Endothelial cell of umbilical vein (primary cell): Measurements from ENCODE around the gene DGCR2. TPM values are rescaled to one million over a fixed set of nuclear protein-coding genes. Genes with fewer than 3 reads are reported as not detected.

Experiments
- BruUV-seq: library from RNA; stranded (reverse); fragments of 400-500 nt; replicated peaks from 2 replicates; lab custom pipeline; 2021; lab: Mats Ljungman, UMichigan
- CTCF ChIA-PET: fragments of 300-600, 350-600 bp; sonication (Branson Sonifier 250); formaldehyde crosslinking; loops from one replicate; lab custom pipeline; 2021; ENCODE audit warnings: antibody characterized with exemption, inconsistent platforms; lab: Charles Lee
- POLR2A ChIA-PET: fragments of 300-600, 350-600 bp; sonication (Branson Sonifier 250); formaldehyde crosslinking; loops from one replicate; lab custom pipeline; 2021; ENCODE audit warnings: antibody characterized with exemption, inconsistent platforms; lab: Charles Lee
- DNase-seq: peaks from one replicate; pipeline ENCODE4 v3.0.0-alpha.2; 2011; ENCODE audit warnings: low read depth, low spot score
- FAIRE-seq: peaks from 2 replicates; lab custom pipeline; 2011; peaks lifted over from hg19 to GRCh38; lab: Jason Lieb, UNC
- H2AFZ ChIP-seq: 2 replicates; pipeline ENCODE4 v1.6.0; 2012; ENCODE audit warnings: low read depth, low read length, control low read depth, inconsistent platforms
- H3K27ac ChIP-seq: 2 replicates; pipeline ENCODE4 v1.5.1; 2011; ENCODE audit warnings: low read depth, mild to moderate bottlenecking, control low read depth, low read length, moderate library complexity; ENCODE audit not compliant: insufficient read depth
- H3K27me3 ChIP-seq, 2 experiments: 2 replicates each; pipeline versions ENCODE4 v1.6.0 to v1.6.1; 2011; ENCODE audit warnings: low read length in 2 of 2, mixed read lengths in 1 of 2; ENCODE audit not compliant: control insufficient read depth in 2 of 2, insufficient read depth in 2 of 2
- H3K36me3 ChIP-seq, 2 experiments: 2 replicates in 1 of 2; 3 replicates in 1 of 2; pipeline ENCODE4 v1.5.1; 2011; ENCODE audit warnings: low read length in 2 of 2, mild to moderate bottlenecking in 1 of 2, moderate library complexity in 1 of 2; ENCODE audit not compliant: control insufficient read depth in 2 of 2, insufficient read depth in 2 of 2; ENCODE audit errors: extremely low read depth in 1 of 2
- H3K4me1 ChIP-seq: 3 replicates; pipeline ENCODE4 v1.5.1; 2011; ENCODE audit warnings: mild to moderate bottlenecking, low read length; ENCODE audit not compliant: control insufficient read depth, insufficient read depth; ENCODE audit errors: extremely low read depth
- H3K4me2 ChIP-seq: 2 replicates; pipeline ENCODE4 v1.6.1; 2011; ENCODE audit warnings: low read length, control low read depth, mixed read lengths; ENCODE audit not compliant: insufficient read depth
- H3K4me3 ChIP-seq, 3 experiments: fragments of 200-600 bp in 1 of 3; sonication (generic), shearing (Covaris generic) in 1 of 3; replicated peaks in 1 of 3; 2 replicates each; pipeline ENCODE4 v1.5.1; 2011 to 2016; ENCODE audit warnings: control low read depth in 3 of 3, low read length in 3 of 3, mild to moderate bottlenecking in 2 of 3, inconsistent platforms in 1 of 3, low read depth in 1 of 3, moderate library complexity in 1 of 3; ENCODE audit not compliant: insufficient read depth in 1 of 3
- H3K79me2 ChIP-seq: 2 replicates; pipeline ENCODE4 v1.6.0; 2012; ENCODE audit warnings: low read length, inconsistent platforms; ENCODE audit not compliant: control insufficient read depth, insufficient read depth
- H3K9ac ChIP-seq: replicated peaks from 2 replicates; pipeline ENCODE3; 2011; ENCODE audit warnings: low read length, control low read depth; ENCODE audit not compliant: insufficient read depth; ENCODE audit errors: extremely low read depth
- H3K9me1 ChIP-seq: replicated peaks from 3 replicates; pipeline ENCODE4 v1.6.0; 2011; ENCODE audit warnings: mild to moderate bottlenecking, low read length; ENCODE audit not compliant: control insufficient read depth, insufficient read depth; ENCODE audit errors: extremely low read depth
- H3K9me3 ChIP-seq: replicated peaks from 2 replicates; pipeline ENCODE4 v1.5.1; 2012; ENCODE audit warnings: low read length, inconsistent platforms; ENCODE audit not compliant: control insufficient read depth, insufficient read depth
- H4K20me1 ChIP-seq: replicated peaks from 2 replicates; pipeline ENCODE3; 2011; ENCODE audit warnings: mild to moderate bottlenecking, low read length; ENCODE audit not compliant: control insufficient read depth, insufficient read depth; ENCODE audit errors: extremely low read depth
- CTCF ChIP-seq, 2 donors: IDR thresholded peaks; 1 replicate in 1 of 2; 2 replicates in 1 of 2; pipeline ENCODE4 v1.5.1; 2011; ENCODE audit warnings: low read length in 2 of 2, mild to moderate bottlenecking in 2 of 2, moderate library complexity in 2 of 2, control low read depth in 1 of 2, inconsistent platforms in 1 of 2, low read depth in 1 of 2; ENCODE audit not compliant: insufficient read depth in 1 of 2; ENCODE audit errors: extremely low read depth in 1 of 2
- EZH2 ChIP-seq: IDR thresholded peaks from 2 replicates; pipeline ENCODE4 v1.6.1; 2012; ENCODE audit warnings: borderline replicate concordance, low read depth, mild to moderate bottlenecking, moderate library complexity, low read length, inconsistent platforms; ENCODE audit not compliant: severe bottlenecking
- FOS ChIP-seq: IDR thresholded peaks from 2 replicates; pipeline ENCODE4 v1.6.1; 2011; ENCODE audit warnings: mild to moderate bottlenecking, low read length, moderate library complexity, borderline replicate concordance; ENCODE audit not compliant: insufficient read depth
- GATA2 ChIP-seq: IDR thresholded peaks from 2 replicates; pipeline ENCODE4 v1.7.0; 2011; ENCODE audit warnings: low read depth, mild to moderate bottlenecking, moderate library complexity, mixed read lengths, low read length; ENCODE audit not compliant: insufficient read length, insufficient read depth
- JUN ChIP-seq: IDR thresholded peaks from 2 replicates; pipeline ENCODE4 v1.6.1; 2011; ENCODE audit warnings: borderline replicate concordance, low read depth; ENCODE audit not compliant: insufficient read length, insufficient read depth
- MYC ChIP-seq: IDR thresholded peaks from one replicate; pipeline ENCODE4 v1.6.1; 2011; ENCODE audit warnings: mild to moderate bottlenecking, low read depth, low read length
- POLR2A ChIP-seq: IDR thresholded peaks from 2 replicates; pipeline ENCODE4 v1.6.1; 2012; ENCODE audit warnings: low read depth, mild to moderate bottlenecking, control low read depth, low read length
- POLR2AphosphoS5 ChIP-seq: IDR thresholded peaks from 2 replicates; pipeline ENCODE4 v1.6.1; 2012; ENCODE audit warnings: low read depth, mild to moderate bottlenecking, control low read depth, low read length, moderate library complexity; ENCODE audit not compliant: insufficient read depth
- dilution Hi-C: fragments of 300-500 bp; cut with MboI; formaldehyde crosslinking; loops from one replicate; pipeline ENCODE4 v1.15.0; 2019; ENCODE audit warnings: low sequenced_read_pairs; ENCODE audit not compliant: extremely low pct_ligation_motif_present
- intact Hi-C: fragments of 100-400 bp; cut with micrococcal nuclease; formaldehyde crosslinking; loops from one replicate; pipeline ENCODE4 v1.10.0; 2022
- polyA plus RNA-seq, 4 experiments: library from polyadenylated mRNA; depleted of rRNA in 3 of 4; stranded (reverse) in 3 of 4; unstranded in 1 of 4; fragments of >200 nt; gene quantifications; 2 replicates each; pipeline versions ENCODE4 v1.2.1 to v1.2.3, GENCODE V29; 2011 to 2012; ENCODE audit warnings: missing spikeins in 1 of 4
- total RNA-seq: library from RNA; stranded (reverse); gene quantifications from 2 replicates; pipeline ENCODE4 v1.2.3, GENCODE V29; 2021
- TF ChIP-seq, protein P1 (sequence below): IDR thresholded peaks from 2 replicates; pipeline ENCODE4 v1.6.1; 2011; ENCODE audit not compliant: insufficient read depth, insufficient read length

DGCR2 gene
- total and polyA plus RNA-seq, 2 donors (not counting 3 experiments of a cell fraction or from before 2014, with no cell fraction given): 44.8 to 51.2 TPM

DNA sequence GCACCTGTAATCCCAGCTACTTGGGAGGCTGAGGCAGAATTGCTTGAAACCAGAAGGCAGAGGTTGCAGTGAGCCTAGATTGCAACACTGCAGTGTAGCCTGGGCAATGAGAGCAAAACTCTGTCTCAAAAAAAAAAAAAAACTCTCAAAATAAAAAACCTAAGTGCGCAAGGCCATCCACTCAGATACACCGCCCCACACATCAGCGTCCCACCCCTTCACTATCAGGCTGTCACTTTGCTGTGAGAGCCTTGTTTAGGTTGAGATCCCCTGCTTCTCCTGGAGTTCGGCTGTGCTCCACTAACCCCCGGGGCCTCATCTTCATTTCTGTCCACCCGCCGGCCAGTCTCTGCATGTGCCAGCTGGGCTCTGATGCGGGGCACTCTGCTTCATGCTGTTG lies 44.2 kb upstream of the DGCR2 start:
- intact Hi-C loops (no loop called here), dilution Hi-C loops (no loop called here)
- peaks cover 6% of the 10 kb centered on the region for H3K4me1 ChIP-seq
- H3K79me2 ChIP-seq: no peaks in the 10 kb centered on the region
- POLR2A ChIA-PET: no interaction called here
- TF ChIP-seq CTCF (IDR thresholded peaks at IDR 0.05; ENCODE audit: extremely low read depth in 1 of 2, insufficient read depth in 1 of 2, low read depth in 1 of 2, low read length in 2 of 2): no peak
- TF ChIP-seq, protein P1, sequence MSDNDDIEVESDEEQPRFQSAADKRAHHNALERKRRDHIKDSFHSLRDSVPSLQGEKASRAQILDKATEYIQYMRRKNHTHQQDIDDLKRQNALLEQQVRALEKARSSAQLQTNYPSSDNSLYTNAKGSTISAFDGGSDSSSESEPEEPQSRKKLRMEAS: no peak
- TF ChIP-seq POLR2AphosphoS5: no peak
- TF ChIP-seq POLR2A: no peak
- TF ChIP-seq FOS: no peak
- TF ChIP-seq JUN: no peak
- TF ChIP-seq MYC: no peak
- no peak for TF ChIP-seq GATA2
- TF ChIP-seq EZH2: no peak
- no peaks in the 10 kb centered on the region for H3K9me3 ChIP-seq
- no peaks in the 10 kb centered on the region for H4K20me1 ChIP-seq
- no TSS peak for BruUV-seq
- no peak overlapping the region for H3K4me2 ChIP-seq
- no peaks in the 10 kb centered on the region for H3K9me1 ChIP-seq
- no peak overlapping the region for H3K27ac ChIP-seq
- H3K9ac ChIP-seq: no peak overlapping the region
- CTCF ChIA-PET: no interaction called here
- H3K27me3 ChIP-seq: peaks cover 22 to 28% of the 10 kb centered on the region in 2 experiments
- H3K36me3 ChIP-seq: no peaks in the 10 kb centered on the region
- no peak overlapping the region for H3K4me3 ChIP-seq
- FAIRE-seq (no peak), DNase-seq (no peak)
- no peak overlapping the region for H2AFZ ChIP-seq
